ENCODE results near the gene EYA4. TPM values are rescaled to one million over a fixed set of nuclear protein-coding genes. Genes with fewer than 3 reads are reported as not detected.

The EYA4 gene
- total RNA-seq, 1 experiment from 2014 or later, result 0.24 TPM

- peaks cover 9% of the 10 kb centered on the region for H3K4me1 Mint-ChIP-seq
- no peak overlapping the region for H3K27ac Mint-ChIP-seq
- no peak for DNase-seq (ENCODE audit: low spot score)
- no peak overlapping the region for H3K4me3 Mint-ChIP-seq
- no peak for TF ChIP-seq FOXK1 (CRISPR knock-in tag; IDR thresholded peaks at IDR 0.05)
- H3K9me3 Mint-ChIP-seq, result no peaks in the 10 kb centered on the region
- peaks cover 47% of the 10 kb centered on the region for H3K27me3 Mint-ChIP-seq (ENCODE audit: low read depth)
- POLR2A ChIA-PET, result no interaction called here
- ATAC-seq, result no peak
- CTCF ChIA-PET, result no interaction called here
- H3K36me3 Mint-ChIP-seq, result no peaks in the 10 kb centered on the region
Measured at GRCh38 chr6:133426038-133426437, 184.9 kb downstream of the EYA4 start.

- Mint-ChIP-seq H3K27me3 (ENCODE audit: low read depth) (peaks cover 57% of the 10 kb centered on the region), H3K36me3 (no peaks in the 10 kb centered on the region), H3K27ac (no peak overlapping the region), H3K9me3 (no peaks in the 10 kb centered on the region), H3K4me3 (no peak overlapping the region), H3K4me1 (peaks cover 23% of the 10 kb centered on the region)
- no peak for DNase-seq (ENCODE audit: low spot score)
- ChIA-PET CTCF (no interaction called here), POLR2A (no interaction called here)
- no peak for TF ChIP-seq ATF3 (CRISPR knock-in tag; conservative IDR thresholded peaks at IDR 0.05)
- no peak for TF ChIP-seq ZNF512 (CRISPR knock-in tag; IDR thresholded peaks at IDR 0.05; ENCODE audit: borderline replicate concordance)
- no peak for TF ChIP-seq ZNF416 (CRISPR knock-in tag; IDR thresholded peaks at IDR 0.05)
- no peak for TF ChIP-seq ZNF138 (CRISPR knock-in tag; conservative IDR thresholded peaks at IDR 0.05)
- no peak for TF ChIP-seq NR2C2 (CRISPR knock-in tag; IDR thresholded peaks at IDR 0.05)
- no peak for TF ChIP-seq SP1 (CRISPR knock-in tag; conservative IDR thresholded peaks at IDR 0.05)
- no peak for TF ChIP-seq ZNF425 (CRISPR knock-in tag; conservative IDR thresholded peaks at IDR 0.05)
- no peak for TF ChIP-seq KAT7 (CRISPR knock-in tag; IDR thresholded peaks at IDR 0.05; ENCODE audit: borderline replicate concordance)
- no peak for TF ChIP-seq GRHL2 (CRISPR knock-in tag; IDR thresholded peaks at IDR 0.05; ENCODE audit: insufficient replicate concordance, severe bottlenecking)
- no peak for TF ChIP-seq ARID4B (CRISPR knock-in tag; IDR thresholded peaks at IDR 0.05; ENCODE audit: borderline replicate concordance)
- no peak for TF ChIP-seq ATF6 (CRISPR knock-in tag; IDR thresholded peaks at IDR 0.05)
- no peak for TF ChIP-seq ZMAT4 (CRISPR knock-in tag; IDR thresholded peaks at IDR 0.05)
- no peak for TF ChIP-seq NFE2L1 (CRISPR knock-in tag; IDR thresholded peaks at IDR 0.05)
- TF ChIP-seq SMAD4 (CRISPR knock-in tag; IDR thresholded peaks at IDR 0.05), result no peak
- ATAC-seq, result no peak
Measured at GRCh38 chr6:133428295-133428694, 187.1 kb downstream of the EYA4 start.
